Kidney epithelial cell (primary cell): ENCODE data around the gene TMEM144. TPM values are rescaled to one million over a fixed set of nuclear protein-coding genes. Genes with fewer than 3 reads are reported as not detected.
A peak's percentile ranks its signal among the peaks of the same experiment; 100 is the strongest.

Experiments
- DNase-seq: peaks from one replicate; pipeline ENCODE4 v3.0.0-alpha.2; 2010; ENCODE audit warnings: low read depth
- H3K27me3 ChIP-seq: 2 replicates; pipeline ENCODE4 v1.6.0; 2011; ENCODE audit warnings: low read length; ENCODE audit not compliant: control insufficient read depth, insufficient read depth
- H3K36me3 ChIP-seq: 2 replicates; pipeline ENCODE4 v1.5.1; 2011; ENCODE audit warnings: low read length; ENCODE audit not compliant: control insufficient read depth, insufficient read depth
- H3K4me3 ChIP-seq: 2 replicates; pipeline ENCODE4 v1.5.1; 2011; ENCODE audit warnings: low read depth, mild to moderate bottlenecking, control low read depth, low read length
- total RNA-seq: library from RNA; depleted of rRNA; stranded (reverse); fragments of >200 nt; gene quantifications from 2 replicates; pipeline ENCODE4 v1.2.3, GENCODE V29; 2015
- TF ChIP-seq, protein P1 (sequence below): IDR thresholded peaks from 2 replicates; pipeline ENCODE4 v1.5.1; 2011; ENCODE audit warnings: mild to moderate bottlenecking, moderate library complexity, low read length, control low read depth, inconsistent platforms; ENCODE audit not compliant: insufficient read depth, poor library complexity, severe bottlenecking

TMEM144 gene
- total RNA-seq, 1 donor from 2014 or later = 12.2 TPM

GRCh38 chr4:158172261-158173258, 37.7 kb upstream of the TMEM144 start, which contains the start of gene GASK1B:
TSS of gene GASK1B (minus strand) at chr4:158173025. CDS start at chr4:158171375, 1,650 bp downstream.
- Histone ChIP-seq H3K27me3 (no peaks in the 10 kb centered on the region), H3K4me3 (no peak within 1 kb of the TSS), H3K36me3 (no peaks in the 10 kb centered on the region)
- TF ChIP-seq, protein P1, sequence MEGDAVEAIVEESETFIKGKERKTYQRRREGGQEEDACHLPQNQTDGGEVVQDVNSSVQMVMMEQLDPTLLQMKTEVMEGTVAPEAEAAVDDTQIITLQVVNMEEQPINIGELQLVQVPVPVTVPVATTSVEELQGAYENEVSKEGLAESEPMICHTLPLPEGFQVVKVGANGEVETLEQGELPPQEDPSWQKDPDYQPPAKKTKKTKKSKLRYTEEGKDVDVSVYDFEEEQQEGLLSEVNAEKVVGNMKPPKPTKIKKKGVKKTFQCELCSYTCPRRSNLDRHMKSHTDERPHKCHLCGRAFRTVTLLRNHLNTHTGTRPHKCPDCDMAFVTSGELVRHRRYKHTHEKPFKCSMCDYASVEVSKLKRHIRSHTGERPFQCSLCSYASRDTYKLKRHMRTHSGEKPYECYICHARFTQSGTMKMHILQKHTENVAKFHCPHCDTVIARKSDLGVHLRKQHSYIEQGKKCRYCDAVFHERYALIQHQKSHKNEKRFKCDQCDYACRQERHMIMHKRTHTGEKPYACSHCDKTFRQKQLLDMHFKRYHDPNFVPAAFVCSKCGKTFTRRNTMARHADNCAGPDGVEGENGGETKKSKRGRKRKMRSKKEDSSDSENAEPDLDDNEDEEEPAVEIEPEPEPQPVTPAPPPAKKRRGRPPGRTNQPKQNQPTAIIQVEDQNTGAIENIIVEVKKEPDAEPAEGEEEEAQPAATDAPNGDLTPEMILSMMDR = peak; percentile 69
- no peak for DNase-seq

DNA sequence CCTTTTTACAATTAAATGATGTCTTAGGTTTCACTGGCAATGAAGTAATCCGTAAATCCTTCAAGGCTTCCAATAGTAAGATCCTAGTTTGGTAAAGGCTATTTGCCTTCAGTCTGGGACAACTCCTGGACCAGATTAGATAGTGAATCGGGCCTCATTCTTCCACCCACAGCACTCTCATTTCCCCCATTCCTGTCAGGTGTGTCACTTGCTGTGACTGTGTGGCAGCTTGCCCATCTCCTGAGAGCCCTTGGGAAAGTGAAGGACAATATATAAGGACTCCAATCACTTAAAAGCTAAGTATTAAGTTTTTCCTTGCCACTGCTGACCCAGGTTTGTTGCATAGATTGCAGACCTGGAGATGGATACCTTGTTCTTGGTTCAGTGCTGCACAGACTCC, 34.2 kb upstream of the TMEM144 start:
- no peak overlapping the region for H3K4me3 ChIP-seq
- no peaks in the 10 kb centered on the region for H3K36me3 ChIP-seq
- TF ChIP-seq, protein P1 = no peak
- no peaks in the 10 kb centered on the region for H3K27me3 ChIP-seq
- DNase-seq = no peak

DNA sequence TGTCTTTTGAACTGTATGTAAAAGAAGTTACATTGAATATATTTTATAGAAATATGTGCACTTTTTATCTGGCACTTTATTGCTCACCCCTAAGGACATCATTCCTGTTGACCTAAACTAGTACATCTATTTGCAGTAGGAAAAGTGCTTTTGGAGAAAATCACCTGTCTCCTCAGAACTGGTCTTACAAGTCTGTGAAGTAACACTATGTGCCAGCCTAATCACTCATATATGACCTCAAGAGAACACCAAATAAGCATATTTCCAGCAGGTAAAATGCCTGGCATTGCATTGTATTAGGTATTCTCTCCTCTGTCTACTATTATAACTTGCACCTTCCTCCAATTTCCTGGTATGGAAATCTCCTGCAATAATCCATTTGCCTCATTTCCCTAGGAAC, 33.5 kb upstream of the TMEM144 start:
- H3K36me3 ChIP-seq = no peaks in the 10 kb centered on the region
- no peak overlapping the region for H3K4me3 ChIP-seq
- no peak for DNase-seq
- TF ChIP-seq, protein P1 = no peak
- H3K27me3 ChIP-seq = no peaks in the 10 kb centered on the region

DNA sequence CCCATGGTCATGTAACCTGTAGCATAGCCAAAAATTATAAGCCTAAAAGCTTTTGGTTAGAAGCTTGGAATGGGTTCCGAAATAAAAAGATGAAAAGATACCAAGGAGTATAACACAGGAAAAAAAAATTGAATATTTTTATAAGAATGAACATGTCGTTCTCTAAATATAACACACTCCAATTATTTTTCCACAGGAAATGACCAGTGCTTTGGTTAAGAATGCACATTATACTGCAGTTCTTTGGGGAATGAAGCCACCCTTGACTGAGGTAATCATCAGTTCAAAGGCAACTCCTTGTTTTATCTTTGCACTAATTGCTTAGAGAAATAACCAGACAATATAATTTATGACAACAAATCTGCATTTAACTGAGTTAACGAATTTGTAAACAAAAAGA, 30.8 kb upstream of the TMEM144 start:
- TF ChIP-seq, protein P1 = no peak
- no peaks in the 10 kb centered on the region for H3K27me3 ChIP-seq
- no peak overlapping the region for H3K4me3 ChIP-seq
- H3K36me3 ChIP-seq = no peaks in the 10 kb centered on the region
- no peak for DNase-seq

GRCh38 chr4:158181906-158182305, 28.4 kb upstream of the TMEM144 start:
- H3K27me3 ChIP-seq = no peaks in the 10 kb centered on the region

More at GRCh38 chr4:158181906-158182305, 28.4 kb upstream of the TMEM144 start:
- no peaks in the 10 kb centered on the region for H3K36me3 ChIP-seq
- H3K4me3 ChIP-seq = no peak overlapping the region
- no peak for DNase-seq
- TF ChIP-seq, protein P1 = no peak
